Stimulated activated CD4-positive, alpha-beta T cell treated with anti-CD3 and anti-CD28 coated beads, Interleukin-15, amount 100 ng/mL, for 1 hour (primary cell): Measurements from ENCODE around the gene RGS3.

Experiments used
- DNase-seq, 2 donors: peaks; one replicate each; pipeline ENCODE4 v3.0.0-alpha.2; 2020; ENCODE audit warnings: low read depth in 1 of 2, low spot score in 1 of 2

The RGS3 gene

DNA sequence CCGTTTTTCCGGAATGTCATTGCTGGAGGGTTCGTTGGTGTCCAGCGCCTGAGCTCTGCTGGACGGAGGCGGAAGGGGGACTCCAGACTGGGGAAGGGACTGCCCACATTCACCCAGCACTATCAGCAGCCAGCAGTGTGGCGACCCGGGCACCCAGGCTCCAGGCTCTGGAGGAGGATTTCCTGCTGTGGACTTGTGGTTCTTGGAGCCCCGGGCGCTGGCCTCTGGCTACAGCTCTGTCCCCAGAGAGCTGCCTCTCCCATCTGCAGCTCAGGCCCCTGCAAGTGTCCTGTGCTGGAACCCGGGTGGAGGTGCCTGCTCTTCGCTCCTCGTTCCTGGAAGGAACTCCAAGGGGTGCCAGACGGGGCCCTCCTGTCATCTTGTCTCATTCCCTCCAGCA is 152.6 kb downstream of the RGS3 start:
- DNase-seq, result no peak

DNA sequence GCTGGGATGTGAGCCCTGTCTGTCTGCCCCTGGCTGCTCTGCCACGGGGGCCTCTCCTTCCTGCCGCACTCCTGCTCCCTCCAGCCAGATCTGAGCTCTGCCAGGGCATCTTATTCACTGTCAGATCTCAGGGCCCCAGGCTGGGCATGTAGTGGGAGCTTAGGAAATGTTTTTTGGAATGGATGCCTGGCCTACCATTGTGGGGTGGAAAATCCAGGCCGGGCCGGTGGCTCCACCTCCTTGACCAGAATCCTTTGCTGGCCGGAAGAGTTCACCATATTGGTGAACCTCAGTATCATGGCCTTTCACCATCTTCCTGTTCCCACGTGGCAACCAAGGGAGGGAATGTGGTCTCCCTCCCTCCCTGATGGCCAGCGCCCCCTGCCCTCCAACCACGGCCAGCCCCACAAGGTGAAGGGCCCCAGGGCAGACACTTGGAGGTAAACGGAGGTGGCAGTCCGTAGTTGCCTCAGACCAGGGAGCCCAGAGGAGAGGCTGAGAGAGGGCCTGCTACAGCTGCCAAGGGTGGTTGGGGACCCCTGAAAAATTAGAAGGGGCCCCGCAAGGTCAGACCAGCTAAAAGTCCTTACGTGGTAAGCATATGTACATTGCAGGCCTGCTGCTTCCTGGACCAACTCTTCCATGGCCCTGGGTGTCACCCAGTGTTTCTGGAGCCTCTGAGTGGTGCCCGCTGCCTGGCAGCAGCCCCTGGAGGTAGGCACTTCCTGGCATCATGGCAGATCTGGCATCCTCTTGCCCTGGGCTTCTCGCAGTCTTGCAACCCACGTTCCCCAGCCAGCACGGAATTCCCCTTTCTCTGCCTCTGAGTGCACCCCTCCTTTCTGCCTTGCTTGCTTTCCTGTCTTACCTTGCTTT is 153.3 kb downstream of the RGS3 start:
- DNase-seq, result no peak

DNA sequence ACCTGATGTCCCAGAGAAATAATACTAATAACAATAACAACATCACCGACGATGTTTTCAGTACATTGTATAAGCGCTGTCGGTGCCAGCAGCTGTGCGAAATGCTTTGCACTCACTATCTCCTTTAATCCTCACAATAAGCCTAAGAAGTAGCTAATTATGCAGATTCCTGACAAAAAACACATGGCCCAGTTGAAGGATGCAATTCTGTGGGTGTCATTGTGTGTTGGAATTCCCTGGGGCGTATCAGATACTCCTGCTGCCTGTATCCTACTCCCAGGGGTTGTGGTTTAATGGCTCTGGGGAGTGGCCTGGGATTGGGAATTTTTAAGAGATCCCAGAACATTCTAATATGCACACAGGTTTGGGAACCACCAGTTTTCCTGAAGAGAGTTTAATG is 154.0 kb downstream of the RGS3 start:
- no peak for DNase-seq

DNA sequence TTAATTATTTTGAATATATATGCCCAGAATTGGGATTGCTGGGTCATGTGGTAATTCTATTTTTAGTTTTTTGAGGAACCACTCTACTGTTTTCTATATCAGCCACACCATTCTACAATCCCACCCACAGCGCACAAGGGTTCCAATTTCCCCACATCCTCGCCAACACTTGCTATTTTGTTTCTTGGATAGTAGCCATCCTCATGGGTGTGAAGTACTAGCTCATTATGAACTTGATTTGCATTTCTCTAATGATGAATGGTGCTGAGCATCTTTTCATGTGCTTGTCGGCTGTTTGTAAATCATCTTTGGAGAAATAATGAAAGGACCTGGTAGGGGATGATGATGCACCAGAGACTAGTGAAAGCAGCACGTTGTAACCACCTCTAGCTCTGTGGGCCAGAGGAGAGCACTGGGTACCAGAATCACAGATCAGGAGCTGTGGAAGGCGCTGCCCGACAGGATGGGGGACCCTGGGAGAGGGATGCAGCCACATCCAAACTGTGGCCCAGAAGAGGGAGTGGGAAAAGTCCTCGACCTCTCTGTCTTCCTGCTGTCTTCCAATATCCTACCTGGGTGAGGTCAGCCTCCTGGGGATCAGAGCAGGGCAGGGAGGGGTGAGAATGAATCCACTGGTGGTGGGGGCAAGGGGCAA is 155.4 kb downstream of the RGS3 start:
- DNase-seq, result no peak

DNA sequence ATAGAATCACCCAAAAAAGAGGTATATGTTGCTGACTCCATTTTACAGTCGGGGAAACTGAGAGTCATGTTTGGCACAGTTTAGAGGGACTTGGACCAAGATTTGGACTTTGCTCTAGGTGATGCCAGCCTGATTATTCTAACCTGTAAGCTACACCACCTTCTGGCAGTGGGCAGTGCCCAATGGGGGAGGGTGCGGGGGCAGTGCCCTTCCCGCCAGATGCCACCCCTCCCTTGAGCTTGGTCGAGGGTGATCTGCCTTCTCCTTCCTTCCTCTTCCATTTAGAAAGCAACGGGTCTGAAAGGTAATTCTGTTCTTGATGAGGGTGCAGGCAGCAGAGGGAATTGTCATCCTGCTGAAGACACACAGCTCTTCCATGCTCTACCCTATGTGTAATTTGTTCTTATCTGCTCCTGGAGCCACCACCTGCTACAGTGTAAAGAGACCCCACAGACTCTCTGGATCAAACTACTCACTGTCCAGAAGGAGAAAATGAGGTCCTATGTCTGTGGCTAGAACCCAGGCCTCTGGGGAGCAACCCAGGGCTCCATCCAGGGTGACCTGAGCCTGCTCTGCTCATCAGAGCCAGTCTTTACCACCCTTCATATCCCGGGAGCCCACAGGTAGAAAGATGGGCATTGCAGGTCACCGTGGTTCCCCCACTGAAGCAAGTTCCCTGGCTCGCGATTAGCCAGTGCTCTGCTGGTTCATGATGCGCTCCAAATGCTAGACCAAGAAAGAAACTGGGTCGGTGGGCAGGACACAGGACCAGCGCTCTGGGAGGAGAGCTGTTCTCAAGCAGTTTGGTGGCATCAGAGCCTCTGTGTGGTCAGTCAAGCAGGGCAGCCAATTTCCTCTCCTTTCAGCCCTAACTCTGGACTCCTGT is 156.2 kb downstream of the RGS3 start:
- DNase-seq, result no peak

DNA sequence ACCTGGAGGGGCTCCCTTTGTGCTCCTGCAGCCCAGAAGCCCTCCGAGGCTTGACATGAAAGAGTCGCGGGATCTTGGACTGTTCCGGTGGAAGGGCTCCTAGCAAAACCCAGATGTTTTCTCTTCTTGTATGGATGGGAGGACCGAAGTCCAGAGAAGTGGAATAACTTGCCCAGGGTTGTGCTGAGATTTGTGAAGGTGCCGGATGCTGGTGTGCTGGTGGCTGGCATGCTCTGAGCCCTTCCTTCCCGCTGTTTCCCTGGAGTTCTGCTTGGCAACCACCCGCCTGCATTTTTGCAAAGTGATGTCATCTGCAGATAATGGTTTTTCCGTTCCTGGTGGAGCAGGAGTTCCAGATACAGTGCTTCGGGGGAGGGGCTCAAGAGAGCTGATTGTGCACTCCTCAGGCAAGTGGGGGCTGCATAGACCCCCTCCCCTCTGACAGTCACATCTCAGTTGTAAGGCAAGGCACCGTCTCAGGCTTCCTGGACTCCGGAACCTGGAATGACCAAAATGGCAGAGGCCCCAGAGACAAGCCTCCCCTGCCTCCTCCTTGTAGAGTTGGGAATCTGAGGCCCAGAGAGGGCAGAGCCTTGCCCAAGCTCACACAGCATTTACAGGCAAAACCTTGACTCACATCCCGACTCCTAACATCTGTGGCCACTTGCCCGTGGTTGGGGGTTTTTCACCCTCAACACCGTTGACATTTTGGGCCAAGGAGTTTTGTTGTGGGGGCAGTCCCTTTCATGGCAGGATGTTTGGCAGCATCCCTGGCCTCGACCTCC is 157.0 kb downstream of the RGS3 start:
- no peak for DNase-seq

DNA sequence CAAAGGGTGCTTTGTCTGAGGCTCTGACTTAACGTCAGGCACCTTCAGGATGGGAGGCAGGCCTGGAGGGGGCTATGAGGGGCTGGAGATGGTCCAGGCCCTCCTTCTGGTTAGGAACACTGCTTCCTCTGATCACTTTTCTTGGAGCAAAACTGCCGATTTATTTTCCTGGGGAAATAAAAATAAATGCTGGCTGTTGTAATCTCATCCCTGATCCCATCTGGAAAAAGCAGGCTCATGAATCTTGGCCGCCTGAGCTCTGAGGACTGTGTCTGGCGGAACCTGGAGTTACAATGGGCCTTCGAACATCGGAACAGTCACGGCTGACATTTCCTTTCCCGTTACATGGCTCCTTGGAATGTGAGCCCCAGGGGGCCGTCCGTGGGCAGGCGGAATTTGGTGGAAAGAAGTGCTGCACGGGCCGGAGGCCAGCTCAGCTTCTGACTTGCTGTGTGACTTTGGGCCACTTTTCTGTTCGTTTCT is 157.8 kb downstream of the RGS3 start:
- no peak for DNase-seq

DNA sequence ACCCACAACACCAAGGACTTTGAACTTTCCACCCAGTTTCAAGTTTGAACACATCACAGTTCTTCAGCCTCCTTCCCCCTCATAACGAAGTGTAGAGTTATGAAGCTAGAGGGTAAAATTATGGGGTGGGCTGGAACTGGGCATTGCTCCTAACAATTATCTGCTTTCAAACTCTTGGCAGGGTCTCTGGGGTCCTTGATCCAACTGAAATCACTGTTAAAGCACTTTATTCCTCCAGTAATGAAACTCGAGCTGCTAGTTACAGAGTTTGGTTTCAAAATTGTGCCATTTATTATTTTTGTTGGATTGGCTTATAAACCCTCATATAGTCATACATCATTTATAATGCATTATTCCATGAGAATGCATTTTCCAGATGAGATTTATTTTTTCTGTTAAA is 158.5 kb downstream of the RGS3 start:
- no peak for DNase-seq

DNA sequence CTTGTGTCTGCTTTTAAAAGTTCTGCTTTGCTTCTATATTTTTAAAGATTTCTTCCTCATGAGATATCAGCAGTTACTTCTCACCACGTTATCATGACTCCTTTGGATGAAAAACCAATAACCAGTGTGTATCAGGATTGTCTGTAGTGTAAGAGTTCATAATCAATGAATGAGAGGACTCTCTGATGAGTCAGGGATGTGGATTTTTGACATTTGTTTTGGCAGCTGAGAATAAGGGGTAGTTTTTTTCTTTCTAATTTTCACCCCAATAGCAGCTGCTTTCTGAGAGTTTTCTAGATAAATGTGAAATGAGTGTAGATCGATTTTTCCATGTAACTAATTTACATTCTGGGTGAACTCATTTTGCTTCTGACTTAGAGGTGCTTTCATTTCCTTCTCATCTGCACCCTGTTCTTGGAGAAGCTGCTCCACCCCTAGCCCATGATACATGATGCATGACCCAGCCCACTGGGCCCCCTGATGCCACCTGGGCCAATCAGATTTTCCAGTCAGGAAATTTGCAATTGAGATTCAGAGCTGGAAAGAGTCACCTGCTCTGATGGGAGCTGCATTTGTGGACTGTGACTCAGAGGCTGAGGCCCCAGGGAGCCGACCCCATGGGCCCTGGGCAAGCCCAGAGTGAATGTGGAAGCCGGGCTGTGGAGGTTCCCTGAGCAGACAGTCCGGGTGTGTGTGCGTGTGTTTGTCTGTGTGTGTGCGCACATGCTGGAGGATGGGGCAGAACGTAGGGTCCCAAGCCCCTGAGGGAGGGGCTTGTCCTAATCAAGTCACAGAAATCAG is 159.3 kb downstream of the RGS3 start:
- peak in 1 of 2 donors; percentile 14 for DNase-seq

DNA sequence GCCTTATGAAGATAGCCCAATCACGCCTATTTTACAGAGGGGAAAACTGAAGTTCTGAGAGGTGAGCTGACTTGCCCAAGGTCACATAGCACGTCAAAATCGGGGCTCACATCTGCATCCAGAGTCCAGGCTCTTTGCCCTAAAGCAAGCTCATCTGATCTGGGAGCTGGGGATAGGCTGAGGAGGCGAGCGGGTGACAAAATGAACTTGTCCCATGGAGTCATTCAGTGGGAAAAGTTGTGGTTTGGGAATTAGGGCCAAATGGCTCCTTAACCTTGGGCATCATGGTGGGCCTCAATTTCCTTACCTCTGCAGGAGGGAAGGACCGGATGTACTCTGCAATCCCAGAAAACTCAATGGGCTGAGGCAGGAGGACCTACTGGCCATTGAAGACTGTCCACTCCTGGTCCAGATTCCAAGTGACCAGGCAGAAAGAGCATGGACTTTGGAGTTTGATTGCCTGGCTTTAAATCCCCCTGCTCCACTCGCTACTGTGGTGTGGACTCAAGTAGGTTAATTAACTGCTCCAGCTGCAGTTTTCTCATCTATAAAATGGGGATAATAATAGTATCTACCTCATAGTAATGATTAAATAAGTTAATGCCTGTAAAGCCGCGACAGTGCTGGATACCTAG is 160.4 kb downstream of the RGS3 start:
- no peak for DNase-seq

DNA sequence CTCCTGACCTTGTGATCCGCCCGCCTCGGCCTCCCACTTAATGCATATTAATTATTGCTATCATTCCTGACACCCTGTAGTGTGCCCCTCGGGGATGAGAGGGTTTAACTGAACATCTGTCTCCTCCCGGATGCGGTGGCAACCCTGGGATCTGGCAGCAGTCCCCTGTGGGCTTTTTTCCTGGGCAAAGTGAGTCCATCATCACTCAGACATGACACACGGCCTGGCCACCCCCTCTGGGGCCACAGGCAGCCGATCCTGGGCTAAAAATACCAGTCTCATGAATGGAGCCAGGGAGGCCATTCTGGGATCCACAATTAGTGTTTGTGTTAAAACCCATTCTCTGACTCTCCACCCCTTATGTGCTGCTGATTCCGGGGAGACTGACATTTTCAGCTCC is 161.2 kb downstream of the RGS3 start:
- no peak for DNase-seq

DNA sequence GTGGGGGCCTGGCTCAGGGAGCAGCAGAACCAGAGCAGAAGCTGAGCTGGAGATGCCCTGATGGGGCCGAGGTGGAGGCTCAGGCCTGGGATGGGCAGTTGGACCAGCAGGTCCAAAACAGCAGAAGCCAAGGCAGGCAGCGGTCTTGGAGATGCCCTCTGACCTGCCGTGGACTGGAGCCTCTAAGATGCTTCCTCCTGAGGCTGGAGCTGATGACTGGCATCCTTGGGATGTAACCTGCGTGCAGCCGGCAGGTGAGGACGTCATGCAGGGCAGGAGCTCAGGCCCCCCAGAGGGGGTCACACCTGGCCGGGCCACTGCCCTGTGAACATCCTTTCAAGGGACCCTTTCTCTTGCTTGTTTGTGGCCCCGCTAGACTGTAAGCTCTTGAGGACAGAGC is 162.0 kb downstream of the RGS3 start:
- DNase-seq, result no peak

DNA sequence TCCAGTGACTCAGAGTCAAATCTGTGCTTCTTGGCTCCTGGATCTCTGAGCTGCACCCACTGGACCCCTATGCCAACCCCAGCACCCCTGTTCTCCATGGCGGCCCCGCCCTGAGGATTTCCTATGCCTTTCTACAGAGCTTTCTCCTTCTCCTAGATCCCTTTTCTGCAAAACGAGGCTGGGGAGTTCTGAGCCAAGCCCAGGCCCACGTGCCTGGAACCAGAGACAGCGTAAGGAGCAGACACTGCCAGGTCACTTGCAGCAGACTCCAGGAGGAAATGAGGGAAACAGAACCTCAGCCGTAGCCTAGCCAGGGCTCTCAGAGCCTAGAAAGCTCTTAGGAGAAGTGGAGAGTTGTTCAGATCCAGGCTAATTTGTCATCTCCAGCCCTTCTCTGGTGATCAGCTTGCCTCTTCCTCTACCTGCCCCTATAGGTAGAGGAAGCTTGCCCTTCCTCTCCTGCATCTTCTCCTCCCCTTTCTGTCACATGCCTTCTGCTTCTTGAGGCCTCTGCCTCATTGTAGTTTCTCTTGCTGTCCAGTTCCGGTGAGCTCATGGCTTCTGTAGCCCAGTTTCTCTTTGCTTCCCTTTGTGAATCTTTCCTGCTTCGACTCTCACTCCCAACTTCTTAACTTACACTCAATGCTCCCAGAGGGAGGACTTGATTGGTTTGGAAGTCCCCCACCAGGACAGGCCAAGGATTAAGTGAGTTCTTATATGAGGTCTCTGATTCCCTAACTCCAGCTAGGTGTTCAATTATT is 163.4 kb downstream of the RGS3 start:
- no peak for DNase-seq

DNA sequence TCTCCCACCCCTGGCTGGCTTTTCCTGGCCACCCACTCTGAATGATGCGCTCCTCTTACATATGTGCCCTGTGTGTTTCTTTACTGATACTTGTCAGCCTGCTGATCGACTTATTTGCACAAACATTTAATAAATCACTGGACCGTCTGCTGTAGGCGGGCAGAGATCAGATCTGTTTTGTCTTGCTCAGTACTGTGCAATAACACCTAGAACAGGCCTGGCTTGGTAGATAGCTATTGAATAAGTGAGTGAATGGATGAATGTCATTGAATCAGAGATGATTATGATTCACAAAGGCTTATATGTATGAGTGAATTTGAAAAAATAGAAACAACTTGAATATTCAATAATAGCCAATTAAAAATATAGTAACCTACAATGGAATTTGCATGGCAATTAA is 165.1 kb downstream of the RGS3 start:
- no peak for DNase-seq

DNA sequence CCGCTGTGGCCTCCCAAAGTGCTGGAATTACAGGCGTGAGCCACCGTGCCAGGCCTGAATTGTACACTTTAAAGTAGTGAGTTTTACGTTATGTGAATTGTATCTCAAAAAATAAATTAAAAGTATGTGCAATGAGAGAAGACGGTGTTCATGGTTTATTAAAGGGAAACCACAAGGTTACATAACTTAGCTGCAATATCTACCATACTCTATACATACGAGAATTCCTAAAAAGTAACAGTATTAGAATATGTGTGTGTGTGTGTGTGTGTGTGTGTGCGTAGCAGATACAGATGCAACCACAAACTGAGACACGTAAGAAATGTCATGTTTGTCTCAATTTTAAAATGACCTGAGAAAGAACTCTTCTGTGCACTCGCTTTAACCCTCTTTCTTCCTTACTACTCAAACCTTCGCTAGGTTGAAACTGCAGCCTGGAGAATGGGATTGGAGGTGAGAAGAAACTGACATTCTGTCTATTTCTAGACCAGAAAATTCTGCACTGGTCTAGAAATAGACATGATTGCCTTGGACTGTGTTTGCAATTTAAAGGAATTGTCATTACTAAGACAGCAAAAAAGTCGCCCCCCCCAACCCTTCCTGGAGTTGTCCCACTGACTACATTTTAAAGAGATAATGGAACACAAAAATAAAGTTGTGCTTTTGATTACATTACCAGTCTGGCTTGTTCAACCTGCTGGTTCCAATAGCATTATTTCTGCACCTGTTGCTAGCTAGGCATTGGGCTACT is 167.0 kb downstream of the RGS3 start:
- no peak for DNase-seq

DNA sequence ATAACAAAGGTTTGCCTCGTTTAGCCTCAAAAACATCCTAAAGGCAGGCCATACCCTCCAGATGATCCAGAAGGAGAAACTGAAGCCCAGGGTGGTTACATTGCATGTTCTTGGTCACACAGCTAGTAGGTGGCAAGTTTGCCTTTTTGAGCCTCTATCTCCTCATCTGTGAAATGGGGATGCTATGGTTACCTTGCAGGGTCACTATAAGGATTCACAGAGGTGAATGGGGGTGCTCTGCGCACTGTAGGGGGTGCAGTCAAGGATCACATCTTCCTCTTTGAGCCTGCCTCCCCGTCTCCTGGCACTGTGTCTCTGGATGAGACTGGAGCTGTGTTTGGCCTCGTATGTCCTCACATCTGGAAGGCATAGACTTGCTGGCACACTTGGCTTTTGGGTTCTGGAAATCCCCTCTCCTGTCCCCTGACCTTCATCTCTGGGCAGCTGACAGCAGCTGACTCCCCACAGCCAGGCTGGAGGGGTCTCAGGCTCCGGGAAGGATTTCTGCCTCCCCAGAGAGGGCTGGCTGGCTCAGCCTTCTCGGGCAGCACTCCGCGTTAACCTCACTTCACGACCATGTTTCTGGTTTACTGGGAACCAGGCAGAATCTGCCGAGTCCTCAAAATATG is 167.7 kb downstream of the RGS3 start:
- no peak for DNase-seq

DNA sequence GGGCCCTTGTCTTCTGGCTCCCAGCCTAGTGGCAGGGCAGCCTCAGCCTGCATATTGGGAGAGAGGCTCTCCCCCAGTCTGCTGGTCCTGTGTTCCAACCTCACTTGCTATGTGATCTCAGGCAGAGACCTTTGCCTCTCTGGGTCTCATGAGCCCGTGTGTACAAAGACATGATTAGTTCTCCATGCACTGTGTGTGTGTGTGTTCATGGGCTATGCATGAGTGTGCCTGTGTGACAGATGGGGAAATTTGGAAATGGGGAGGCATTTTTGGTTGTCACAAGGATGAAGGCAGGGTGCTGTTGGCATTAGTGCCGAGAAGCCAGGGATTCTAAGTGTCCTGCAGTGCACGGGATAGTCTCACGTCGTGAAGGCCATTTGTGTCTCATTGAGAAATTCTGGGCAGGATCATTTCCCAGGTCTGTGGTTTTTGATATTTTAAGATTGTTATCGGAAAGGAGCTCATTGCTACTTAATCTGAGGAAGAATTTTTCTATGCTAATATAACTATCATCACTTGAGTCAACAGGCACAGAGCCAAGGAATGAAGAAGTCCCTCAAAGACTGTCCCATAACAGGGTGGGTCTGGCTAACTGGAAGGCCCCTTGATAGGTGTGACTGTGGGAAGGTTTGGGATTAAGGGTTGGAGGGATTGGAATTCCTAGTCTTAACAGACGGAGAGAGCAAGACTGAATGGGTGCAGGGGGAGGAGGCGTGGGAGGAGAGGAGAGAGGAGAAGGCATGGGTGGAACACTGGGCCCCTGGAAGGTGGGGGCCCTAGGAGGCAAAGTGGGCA is 168.5 kb downstream of the RGS3 start:
- no peak for DNase-seq
